HG02642 (cell line): ENCODE measurements around the gene EYA4.

Experiments
- ATAC-seq: cut with Tn5 transposase; IDR thresholded peaks from one replicate; pipeline ENCODE4 v1.9.1; 2021; ENCODE audit warnings: mild to moderate bottlenecking; ENCODE audit not compliant: unreplicated experiment, poor library complexity

EYA4 gene

DNA sequence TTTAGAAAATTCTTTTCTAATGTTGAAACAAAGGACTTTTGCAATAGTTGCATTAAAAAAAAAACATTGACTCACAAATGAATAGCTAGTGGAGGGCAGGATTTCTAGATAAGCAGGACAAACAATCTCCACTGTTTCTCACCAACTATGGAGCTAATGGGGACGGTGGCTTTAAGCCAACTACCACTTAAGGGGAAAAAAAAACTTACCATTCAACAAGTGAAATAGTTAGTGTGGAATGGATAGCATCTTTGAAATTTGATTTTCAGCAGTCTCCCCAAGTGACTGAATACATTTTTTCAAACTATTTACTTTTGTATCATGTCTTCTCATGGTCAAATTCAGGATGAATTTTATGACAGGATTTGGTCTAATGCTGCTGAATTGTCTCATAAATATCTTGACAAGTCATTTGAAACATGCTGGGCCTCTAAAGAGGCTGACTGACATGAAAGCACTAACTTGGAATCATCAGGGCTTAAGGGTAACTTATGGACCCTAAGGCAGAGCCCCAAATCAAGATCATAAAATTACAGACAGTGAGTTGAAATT lies 100.5 kb downstream of the EYA4 start:
- no peak for ATAC-seq

DNA sequence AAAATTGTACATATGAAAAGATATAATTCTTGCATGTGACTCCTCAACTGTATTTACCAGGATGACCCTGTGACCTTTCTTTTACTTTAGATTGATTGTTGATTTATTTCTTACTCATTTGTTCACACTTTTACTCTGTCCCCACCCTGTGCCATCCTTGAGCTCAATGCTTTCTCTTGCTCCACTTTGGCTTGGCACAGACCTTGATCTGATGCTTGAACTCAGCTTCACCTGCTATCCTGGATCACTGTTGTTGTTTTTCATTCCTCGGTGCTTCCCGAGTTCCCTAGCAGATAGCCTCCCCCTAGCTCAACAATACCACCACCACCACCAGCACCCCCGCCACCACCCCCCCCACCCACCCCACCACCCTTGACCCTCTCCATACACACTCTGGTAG lies 102.1 kb downstream of the EYA4 start:
- ATAC-seq = no peak

DNA sequence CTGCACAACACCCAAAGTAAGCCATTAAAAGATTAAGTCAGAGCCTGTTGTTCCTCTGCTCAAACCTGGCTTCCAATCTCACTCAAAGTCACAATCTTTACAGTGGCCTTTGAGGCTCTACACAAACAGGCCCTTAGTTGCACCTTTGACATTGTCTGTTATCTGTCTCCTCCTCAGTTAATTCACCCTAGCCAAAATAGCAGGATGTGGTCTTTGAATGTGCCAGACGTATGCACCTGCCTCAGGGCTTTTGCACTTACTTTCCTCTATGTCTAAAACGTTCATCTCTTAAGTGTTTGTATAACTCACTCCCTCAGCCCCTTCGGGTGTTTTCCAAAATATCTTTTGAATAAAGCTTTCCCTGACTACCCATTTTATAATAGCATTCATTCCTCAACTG lies 107.7 kb downstream of the EYA4 start:
- no peak for ATAC-seq

DNA sequence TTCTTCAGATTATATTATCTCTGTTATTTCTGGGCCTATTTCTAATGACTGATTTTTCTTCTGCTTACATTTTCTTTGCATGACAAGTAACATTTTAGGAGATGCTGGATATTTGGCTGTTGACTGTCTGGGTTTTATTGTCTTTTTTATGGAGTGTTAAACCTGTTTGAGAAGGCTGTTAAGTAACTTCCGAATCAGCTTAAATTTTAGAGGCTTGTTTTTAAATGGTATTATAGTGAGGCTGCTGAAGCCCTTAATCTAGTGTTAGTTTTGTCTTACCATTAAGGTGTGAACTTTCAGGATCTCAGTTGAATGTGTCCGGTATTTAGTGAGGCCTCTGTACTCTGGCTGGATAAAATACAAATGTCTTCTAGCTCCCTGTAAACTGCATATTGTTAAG lies 109.8 kb downstream of the EYA4 start:
- ATAC-seq = no peak

DNA sequence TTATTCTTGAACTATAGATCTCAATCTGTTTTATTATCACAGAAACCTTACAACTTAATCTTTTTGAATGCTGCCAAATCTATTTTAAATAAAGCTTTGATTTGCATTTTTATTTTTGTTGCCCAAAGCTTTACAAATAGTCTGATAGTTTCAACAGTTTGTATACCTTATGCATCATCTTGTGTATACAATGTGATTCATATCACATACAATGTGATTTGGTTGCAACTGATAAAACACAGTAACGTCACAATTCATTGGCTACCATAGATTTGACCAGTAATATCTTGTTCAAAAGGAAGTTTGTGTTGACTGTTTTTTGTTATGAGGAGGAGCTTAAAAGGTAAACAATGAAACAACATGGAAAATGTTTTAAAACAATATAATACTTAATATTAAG lies 110.9 kb downstream of the EYA4 start:
- ATAC-seq = no peak

DNA sequence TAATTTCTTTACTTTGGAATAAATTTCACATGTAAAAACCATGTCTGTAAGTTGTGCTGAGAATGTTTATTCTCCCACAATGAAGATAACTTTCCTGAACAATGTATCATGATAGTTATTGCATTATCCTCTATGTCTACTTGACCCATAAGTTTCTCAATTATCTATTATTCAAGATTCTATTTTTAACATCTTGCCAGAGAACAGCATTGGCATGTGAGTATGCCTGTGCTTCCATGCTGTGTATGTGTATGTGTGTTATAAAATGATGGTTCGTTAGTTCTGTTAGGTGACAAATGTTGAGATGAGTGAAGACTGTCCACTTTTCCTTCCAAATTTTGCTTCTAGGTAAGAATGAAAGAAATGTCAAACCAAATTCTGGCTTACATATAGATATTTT lies 111.9 kb downstream of the EYA4 start:
- ATAC-seq = no peak

DNA sequence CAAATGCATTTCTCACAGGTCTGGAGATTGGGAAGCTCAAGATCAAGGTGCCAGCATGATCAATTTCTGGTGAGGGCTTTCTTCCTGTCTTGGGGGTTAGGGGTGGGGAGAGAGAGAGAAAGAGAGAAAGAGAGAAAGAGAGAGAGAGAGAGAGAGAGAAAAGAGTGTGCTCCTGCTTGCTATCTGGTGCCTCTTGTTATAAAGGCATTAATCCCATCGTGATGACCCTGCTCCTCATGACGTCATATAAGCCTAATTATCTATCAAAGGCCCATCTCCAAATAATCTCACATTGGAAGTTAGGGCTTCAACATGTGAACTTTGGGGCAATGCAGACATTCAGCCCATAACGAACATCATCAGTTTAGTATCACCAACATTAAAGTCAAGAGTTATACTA lies 114.8 kb downstream of the EYA4 start:
- no peak for ATAC-seq

DNA sequence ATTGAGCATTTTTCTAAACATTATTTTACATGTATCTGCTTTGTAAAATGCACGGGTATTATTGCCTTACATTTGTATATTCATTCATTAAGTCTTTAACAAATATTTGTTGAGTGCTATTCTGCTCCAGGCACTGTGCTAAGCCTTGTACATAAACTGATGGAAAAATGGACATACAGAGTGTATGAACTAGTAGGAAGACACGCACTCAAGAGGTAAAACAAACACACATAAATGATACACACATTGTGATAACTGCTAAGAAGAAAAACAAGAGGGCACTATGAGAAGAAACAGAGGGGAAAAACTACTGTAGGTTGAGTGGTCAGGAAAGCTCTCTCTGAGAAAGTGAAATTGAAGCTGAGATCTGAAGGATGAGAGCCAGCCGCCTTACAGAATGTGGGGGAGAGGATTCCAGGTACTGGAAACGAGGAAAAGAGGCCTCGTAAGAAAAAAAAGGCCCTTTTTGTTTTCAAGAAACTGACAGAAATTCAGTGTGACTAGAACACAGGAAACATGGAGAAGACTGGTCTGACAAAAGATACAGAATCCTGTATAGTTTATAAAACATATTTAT lies 117.5 kb downstream of the EYA4 start:
- no peak for ATAC-seq

DNA sequence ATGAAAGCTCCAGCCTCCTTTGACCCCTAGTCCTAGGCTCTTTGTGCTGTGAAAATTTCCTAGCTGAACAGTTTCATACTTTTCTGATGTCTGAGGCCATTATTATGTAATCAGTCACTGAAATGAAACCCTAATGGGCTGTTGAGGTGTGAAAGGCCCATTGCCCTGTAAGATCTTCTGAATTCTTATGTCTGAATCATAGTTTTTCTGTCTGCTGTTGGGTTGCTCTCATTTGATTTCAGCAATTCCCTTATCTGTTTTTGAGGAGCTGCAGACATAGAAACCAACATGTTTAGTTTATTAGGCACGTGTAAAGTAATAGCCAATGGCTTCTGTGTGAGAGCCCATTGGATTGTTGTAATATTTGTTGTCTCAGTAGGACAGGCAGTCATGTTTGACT lies 118.1 kb downstream of the EYA4 start:
- no peak for ATAC-seq

DNA sequence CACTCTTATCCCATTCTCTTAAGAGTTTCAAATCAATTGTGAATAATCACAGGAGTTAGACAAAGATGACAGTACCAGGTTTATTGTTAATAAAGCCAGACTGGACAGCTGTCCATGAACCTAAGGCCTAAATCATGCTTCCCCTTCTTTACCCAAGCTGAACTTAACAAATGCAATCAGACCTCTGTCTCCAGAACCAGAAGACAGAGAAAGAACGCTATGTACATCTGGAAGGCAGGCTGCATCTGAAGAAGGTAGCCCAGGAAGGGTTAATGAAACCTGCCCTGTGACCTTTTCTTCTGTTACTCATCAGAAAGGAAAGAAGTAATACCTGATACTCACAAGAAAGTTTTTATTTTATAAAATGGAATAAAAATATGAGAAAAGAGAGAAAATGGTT lies 118.6 kb downstream of the EYA4 start:
- ATAC-seq = no peak

DNA sequence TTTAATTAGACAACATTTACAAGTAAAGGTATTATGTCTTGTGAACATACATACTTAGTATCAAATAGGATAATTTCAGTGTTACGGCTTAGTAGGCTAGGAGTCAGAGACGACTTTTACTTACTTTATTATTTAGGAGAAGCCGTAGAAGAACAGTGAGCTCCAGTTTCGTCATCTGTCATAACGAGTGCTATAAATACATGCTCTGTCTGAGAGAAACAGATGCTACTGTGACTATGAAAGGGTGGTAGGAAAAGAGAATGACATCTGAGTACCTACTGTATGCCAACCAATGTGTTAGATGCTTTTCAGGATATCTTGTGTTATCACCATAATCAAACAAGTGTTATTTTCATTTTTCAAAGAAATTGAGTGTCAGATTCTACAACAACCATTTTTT lies 119.0 kb downstream of the EYA4 start:
- no peak for ATAC-seq

DNA sequence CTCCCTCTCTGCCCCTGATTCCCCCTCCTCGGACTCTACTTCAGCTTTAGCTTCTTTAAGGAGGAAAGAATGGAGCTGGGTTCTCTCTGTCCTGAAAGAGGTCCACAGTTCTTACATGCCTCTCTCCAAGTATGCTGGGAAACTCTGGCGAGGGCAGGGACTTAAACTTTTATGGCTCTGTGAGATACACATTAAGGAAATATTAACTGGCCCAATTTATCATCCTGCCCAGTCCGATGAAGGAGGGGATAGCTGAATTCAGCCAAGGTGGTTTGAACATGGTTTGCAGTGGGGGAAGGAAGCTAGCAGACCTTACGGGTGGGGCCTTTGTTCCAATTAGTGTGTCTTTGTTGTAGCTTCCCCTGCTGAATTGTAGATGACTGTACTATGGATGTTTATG lies 121.7 kb downstream of the EYA4 start:
- ATAC-seq = no peak

DNA sequence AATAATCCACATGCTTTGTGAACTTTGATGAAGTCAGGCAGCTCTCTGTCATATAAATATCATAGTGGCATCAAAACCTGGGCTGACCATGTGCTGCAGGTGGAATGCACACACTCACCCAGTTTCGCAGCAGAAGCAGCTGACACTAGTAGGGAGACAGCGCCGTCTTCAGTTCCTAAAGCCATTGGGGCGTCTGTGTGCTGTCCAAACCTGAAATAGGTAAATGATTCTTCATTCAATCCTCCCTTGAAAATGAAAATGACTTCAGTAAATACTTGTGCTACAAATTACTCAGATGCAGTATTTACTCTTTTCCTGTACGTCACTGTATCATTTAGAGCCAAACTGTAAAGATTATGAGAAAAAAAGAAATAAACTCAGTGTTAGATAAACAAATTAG lies 127.5 kb downstream of the EYA4 start:
- ATAC-seq = no peak

DNA sequence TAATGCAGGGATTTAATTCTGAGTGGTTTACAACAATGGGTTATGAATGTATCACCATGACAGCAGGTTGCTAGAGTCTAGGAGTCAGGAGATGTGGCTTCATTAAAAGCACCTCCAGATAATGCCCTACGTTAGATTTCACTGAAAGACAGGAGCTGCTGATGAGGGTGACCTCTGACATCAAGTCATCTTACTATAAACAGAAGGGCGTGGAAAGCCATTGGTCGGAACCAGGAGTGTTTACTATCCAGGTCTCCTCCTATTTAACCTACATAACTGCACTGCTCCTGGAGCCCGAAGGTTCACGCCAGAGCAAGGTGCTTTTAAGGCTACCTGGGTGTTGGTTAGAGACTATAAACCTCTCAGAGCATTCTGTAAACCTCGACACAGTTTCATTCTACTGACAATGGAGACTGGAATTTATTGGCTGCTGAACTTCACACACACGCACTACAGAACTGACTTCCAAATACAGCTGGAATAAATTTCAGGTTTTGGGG lies 128.7 kb downstream of the EYA4 start:
- no peak for ATAC-seq

DNA sequence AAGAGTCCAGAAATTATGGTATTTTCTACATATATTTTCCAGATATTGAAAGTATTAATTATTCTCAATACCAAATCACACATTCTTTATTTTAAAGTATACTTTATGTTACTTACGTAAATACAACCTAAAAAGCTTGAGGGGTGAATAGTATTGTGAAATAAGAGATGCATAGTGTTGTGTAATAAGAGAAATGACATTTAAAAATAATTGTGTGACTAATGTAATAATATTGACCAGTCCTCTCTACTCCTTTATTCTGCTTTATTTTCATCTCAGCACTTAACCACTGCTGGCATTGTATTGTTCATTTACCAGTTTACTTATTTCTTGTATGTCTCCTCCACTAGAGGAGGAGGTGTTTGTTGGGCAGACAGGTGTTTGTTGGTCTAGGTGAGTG lies 135.6 kb downstream of the EYA4 start:
- no peak for ATAC-seq

DNA sequence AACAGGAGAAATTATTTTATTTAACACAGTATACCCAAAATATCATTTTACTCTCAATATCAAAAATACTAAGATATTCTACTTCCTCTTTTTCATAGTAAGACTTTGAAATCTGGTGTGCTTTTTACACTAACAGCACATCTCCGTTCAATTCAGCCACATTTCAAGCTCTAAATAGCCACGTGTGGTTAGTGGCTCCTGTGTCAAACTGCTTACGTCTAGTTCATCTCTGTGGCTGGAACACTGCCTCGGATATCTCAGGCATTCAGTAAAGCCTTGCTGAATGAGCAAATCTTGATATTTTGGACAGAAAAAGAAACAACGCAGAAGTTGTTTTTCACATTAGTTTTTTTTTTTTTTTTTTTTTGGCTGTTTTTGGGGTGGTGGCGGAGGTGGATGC lies 136.1 kb downstream of the EYA4 start:
- ATAC-seq = no peak

DNA sequence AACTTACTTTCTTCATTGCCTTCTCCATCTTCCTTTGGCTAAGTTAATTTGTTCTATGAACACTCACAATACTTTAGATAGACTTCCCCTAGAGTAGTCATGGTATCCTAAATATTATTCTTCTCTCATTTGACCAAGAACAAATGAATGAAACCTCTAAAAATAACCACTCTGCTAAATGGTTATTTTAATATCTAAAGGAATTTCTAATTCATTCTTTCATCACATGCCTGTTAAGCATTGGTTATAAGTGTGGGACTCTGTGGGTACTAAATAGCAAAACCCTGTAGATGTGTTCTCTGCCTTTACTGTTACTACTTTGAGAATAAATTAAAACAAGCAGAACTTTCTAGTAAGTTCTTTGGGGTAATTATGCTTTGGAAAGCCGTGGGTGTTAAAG lies 138.9 kb downstream of the EYA4 start:
- ATAC-seq = no peak

DNA sequence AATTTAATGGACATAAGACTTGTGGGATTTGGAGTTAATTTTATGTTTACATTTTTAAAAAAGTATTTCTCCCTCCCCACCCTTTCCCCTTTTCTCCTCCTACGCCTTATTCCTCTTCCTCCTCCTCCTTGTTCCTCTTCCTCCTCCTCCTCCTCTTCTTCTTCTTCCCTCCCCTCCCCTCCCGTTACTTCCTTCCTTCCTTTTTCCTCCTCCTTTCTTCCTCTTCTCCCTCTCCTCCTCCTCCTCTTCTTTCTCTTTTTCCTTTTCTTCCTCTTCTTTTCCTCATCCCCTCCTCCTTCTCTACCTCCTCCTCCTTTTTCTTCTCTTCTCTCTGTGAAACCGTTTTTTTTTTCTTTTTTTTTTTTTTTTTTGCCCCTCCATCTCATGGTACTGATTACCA lies 139.6 kb downstream of the EYA4 start:
- no peak for ATAC-seq

DNA sequence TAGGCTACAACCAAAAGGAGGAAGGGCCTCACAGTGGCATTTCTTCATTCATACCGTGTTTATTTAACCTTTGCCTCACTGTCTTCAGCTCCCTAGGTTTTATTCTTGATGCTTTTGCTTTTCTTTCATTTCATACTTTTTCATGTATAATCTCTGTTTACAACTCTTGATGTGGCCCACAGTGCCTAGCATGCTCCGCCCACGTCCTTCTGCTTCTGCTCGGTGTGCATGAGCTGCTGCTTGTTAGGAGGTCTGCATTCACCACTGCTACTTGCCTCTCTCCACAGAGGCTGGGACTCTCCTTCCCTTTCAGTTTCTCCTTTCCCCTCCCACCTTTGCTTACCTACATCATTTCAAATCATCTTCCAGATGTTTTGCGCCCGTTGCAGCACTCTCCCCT lies 147.6 kb downstream of the EYA4 start:
- ATAC-seq = no peak

DNA sequence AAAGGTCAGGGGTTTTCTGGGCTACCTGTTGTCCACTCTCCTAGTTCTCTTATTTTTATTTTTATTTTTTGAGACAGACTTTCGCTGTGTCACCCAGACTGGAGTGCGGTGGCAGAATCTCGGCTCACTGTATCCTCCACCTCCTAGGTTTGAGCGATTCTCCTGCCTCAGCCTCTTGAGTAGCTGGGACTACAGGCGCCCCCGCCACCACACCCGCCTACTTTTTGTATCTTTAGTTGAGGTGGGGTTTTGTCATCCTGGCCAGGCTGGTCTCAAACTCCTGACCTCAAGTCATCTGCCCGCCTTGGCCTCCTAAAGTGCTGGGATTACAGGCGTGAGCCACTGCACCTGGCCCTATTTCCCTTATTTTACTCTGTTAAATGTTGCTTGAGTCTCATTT lies 149.0 kb downstream of the EYA4 start:
- no peak for ATAC-seq

DNA sequence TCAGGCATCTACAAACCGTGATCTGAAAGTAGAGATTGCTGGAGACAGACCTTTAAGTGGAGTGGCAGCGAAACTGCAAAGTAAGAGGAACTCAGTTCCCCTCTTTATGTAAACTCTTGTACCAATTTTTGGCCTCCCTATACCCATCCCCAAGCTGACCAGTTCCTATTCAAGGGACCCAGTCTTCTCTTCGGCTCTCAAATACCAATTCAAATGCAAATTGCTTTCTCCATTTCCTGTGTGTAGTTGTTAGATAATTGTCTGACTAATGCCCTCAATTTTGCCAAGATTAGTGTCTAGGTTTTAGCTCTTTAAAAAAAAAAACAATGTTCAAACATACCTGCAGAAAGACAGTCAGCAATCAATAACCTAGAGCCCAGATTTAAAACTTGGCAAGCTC lies 150.9 kb downstream of the EYA4 start:
- no peak for ATAC-seq

DNA sequence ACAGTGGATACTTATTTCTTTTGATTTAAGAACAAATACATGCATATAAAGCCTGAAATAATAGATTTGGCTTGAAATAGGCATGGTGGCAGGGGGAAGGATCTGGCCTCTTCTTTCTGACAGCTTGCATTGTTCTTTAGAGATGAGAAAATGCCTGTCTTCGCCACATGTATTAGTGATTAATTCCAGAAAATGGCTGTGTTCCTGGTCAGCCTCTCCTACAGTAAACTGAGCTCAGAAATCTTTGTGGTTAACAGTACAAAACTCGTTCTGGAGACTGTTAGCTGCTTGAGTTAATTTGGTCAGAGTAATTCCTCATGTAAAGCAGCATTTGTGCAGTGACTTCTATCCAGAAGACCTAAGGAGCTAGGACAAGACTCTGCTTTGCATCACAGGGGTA lies 151.5 kb downstream of the EYA4 start:
- ATAC-seq = no peak

DNA sequence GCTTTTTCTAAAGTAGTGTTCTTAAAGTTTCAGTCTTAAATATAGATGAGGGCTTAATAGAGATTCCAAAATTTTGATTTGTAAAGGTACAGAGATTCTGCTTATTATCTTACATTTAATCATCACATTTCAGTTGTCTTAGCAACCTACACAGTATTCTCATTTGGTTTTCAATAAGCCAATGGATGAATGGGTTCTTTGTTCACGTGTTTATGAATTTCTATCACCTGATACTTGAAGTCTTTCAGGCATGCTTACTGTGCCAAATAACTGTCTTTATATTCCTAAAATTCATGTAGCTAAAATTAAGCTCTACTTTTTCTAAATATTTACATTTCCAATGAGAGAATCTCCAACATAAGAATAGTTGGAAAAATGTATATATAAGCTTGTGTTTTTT lies 152.7 kb downstream of the EYA4 start:
- no peak for ATAC-seq
